K562 (cell line): ENCODE results near the gene HOXB4. TPM values are rescaled to one million over a fixed set of nuclear protein-coding genes. Genes with fewer than 3 reads are reported as not detected.

ENCODE experiments used
- BDP1 ChIP-seq: IDR thresholded peaks from 3 replicates; pipeline ENCODE4 v1.6.1; 2011; ENCODE audit not compliant: insufficient read length, insufficient read depth
- CREB3 ChIP-seq: fragments of 450-650 bp; conservative IDR thresholded peaks from 2 replicates; pipeline ENCODE4 v1.6.1; 2016; ENCODE audit warnings: missing genetic modification characterization, low read depth, mild to moderate bottlenecking, missing compliant biosample characterization, moderate library complexity
- DDX20 ChIP-seq: fragments of 450-650 bp; IDR thresholded peaks from 2 replicates; pipeline ENCODE4 v1.6.1; 2016; ENCODE audit warnings: missing genetic modification characterization, low read depth, mild to moderate bottlenecking, missing compliant biosample characterization, moderate library complexity
- FOXA1 ChIP-seq: fragments of 450-650 bp; IDR thresholded peaks from 2 replicates; pipeline ENCODE4 v1.6.1; 2016; ENCODE audit warnings: mild to moderate bottlenecking, borderline replicate concordance
- GABPA ChIP-seq: fragments of 200-800 bp; sonication (Bioruptor generic); conservative IDR thresholded peaks from 2 replicates; pipeline ENCODE4 v1.6.1; 2016; ENCODE audit warnings: low read depth, missing genetic modification characterization, missing compliant biosample characterization
- HDAC2 ChIP-seq: fragments of 450-650 bp; IDR thresholded peaks from 2 replicates; pipeline ENCODE4 v1.6.1; 2016; ENCODE audit warnings: mild to moderate bottlenecking
- KAT7 ChIP-seq: sonication (generic); formaldehyde crosslinking; IDR thresholded peaks from 2 replicates; pipeline ENCODE4 v1.8.0; 2022; ENCODE audit warnings: missing genetic modification reagents, mild to moderate bottlenecking, borderline replicate concordance
- MEF2A ChIP-seq: IDR thresholded peaks from 2 replicates; pipeline ENCODE4 v1.6.1; 2011; ENCODE audit warnings: low read depth, mild to moderate bottlenecking, low read length, moderate library complexity; ENCODE audit not compliant: control insufficient read depth
- MTA3 ChIP-seq: fragments of 450-650 bp; formaldehyde crosslinking; IDR thresholded peaks from 2 replicates; pipeline ENCODE4 v1.6.1; 2017; ENCODE audit warnings: mild to moderate bottlenecking, borderline replicate concordance
- OTX1 ChIP-seq: fragments of 450-650 bp; formaldehyde crosslinking; IDR thresholded peaks from 2 replicates; pipeline ENCODE4 v1.4.0; 2022; ENCODE audit warnings: mild to moderate bottlenecking
- RUNX1 ChIP-seq: sonication (generic); IDR thresholded peaks from 2 replicates; pipeline ENCODE4 v1.6.1; 2016; ENCODE audit warnings: antibody characterized with exemption, low read depth
- TSHZ1 ChIP-seq: fragments of 250-450 bp; sonication (Bioruptor Pico); IDR thresholded peaks from 2 replicates; pipeline ENCODE4 v1.4.0; 2020; ENCODE audit warnings: mild to moderate bottlenecking, moderate library complexity
- WHSC1 ChIP-seq: IDR thresholded peaks from one replicate; pipeline ENCODE4 v1.6.1; 2012; ENCODE audit warnings: low read length, control low read depth, inconsistent platforms
- ZBTB8A ChIP-seq: fragments of 450-650 bp; IDR thresholded peaks from 2 replicates; pipeline ENCODE4 v1.6.1; 2018; ENCODE audit warnings: mild to moderate bottlenecking, moderate library complexity; ENCODE audit not compliant: partially characterized antibody
- ZMIZ1 ChIP-seq, 2 experiments: fragments of 150-350 bp in 1 of 2; IDR thresholded peaks; 2 replicates each; pipeline ENCODE4 v1.6.1; 2012 to 2016; ENCODE audit warnings: low read depth in 2 of 2, low read length in 2 of 2, mild to moderate bottlenecking in 1 of 2, moderate library complexity in 1 of 2
- ZNF174 ChIP-seq: fragments of 250-450 bp; sonication (Bioruptor Pico); IDR thresholded peaks from 2 replicates; pipeline ENCODE4 v1.4.0; 2020; ENCODE audit warnings: mild to moderate bottlenecking
- ZNF561 ChIP-seq: fragments of 450-650 bp; formaldehyde crosslinking; conservative IDR thresholded peaks from 2 replicates; pipeline ENCODE4 v1.4.0; 2020; ENCODE audit warnings: mild to moderate bottlenecking, moderate library complexity
- polyA plus RNA-seq, 8 experiments: library from polyadenylated mRNA; depleted of rRNA in 4 of 8; stranded (reverse) in 5 of 8; unstranded in 3 of 8; fragments of >200 nt; fragmentation: Nextera tagmentation in 2 of 8; fragmentation: Illumina TruSeq in 1 of 8; extraction: Ambion mirVana in 2 of 8; extraction: Trizol in 1 of 8; gene quantifications; 2 replicates each; pipeline versions ENCODE4 v1.2.1 to v1.2.3, GENCODE V29; 2011 to 2014; ENCODE audit warnings: inconsistent platforms in 1 of 8, missing spikeins in 1 of 8
- total RNA-seq, 7 experiments: library from RNA; depleted of rRNA in 6 of 7; stranded (reverse); fragments of >200 nt in 6 of 7; fragmentation: Illumina TruSeq in 2 of 7; extraction: Trizol in 2 of 7; gene quantifications; 2 replicates each; pipeline versions ENCODE4 v1.2.1 to v1.2.3, GENCODE V29; 2011 to 2021; ENCODE audit warnings: low replicate concordance in 1 of 7

Gene HOXB4
- total and polyA plus RNA-seq, 9 of the 15 experiments (the other 6 are each of a cell fraction or from before 2014, with no cell fraction given) = 1.6 to 34.9 (median 14.9) TPM

- no peak for TF ChIP-seq BDP1
- TF ChIP-seq RUNX1 = no peak
- TF ChIP-seq OTX1 (CRISPR knock-in tag) = peak; percentile 91
- no peak for TF ChIP-seq MTA3
- no peak for TF ChIP-seq ZNF174
- TF ChIP-seq ZMIZ1 (IDR thresholded peaks at IDR 0.05; ENCODE audit: low read depth in 2 of 2, low read length in 2 of 2) = no peak
- no peak for TF ChIP-seq CREB3
- TF ChIP-seq HDAC2 = peak; percentile 30; the same call in 1 of the 2 replicates
- peak; percentile 49; the same call in 1 of the 2 replicates for TF ChIP-seq GABPA (tag)
- no peak for TF ChIP-seq WHSC1
- no peak for TF ChIP-seq ZNF561 (CRISPR knock-in tag)
- no peak for TF ChIP-seq KAT7
- no peak for TF ChIP-seq DDX20 (tag)
- no peak for TF ChIP-seq TSHZ1 (CRISPR knock-in tag)
- peak; percentile 66; the same call in 1 of the 2 replicates for TF ChIP-seq MEF2A
- TF ChIP-seq ZBTB8A = no peak
- no peak for TF ChIP-seq FOXA1
These were observed 22.6 kb downstream of the HOXB4 start (continued) for GRCh38 chr17:48555258-48556228.
